ENCODE results near the gene PKD2. TPM values are rescaled to one million over a fixed set of nuclear protein-coding genes. Genes with fewer than 3 reads are reported as not detected.

PKD2 gene
- total RNA-seq, 1 donor from 2014 or later = 40.4 TPM

- peaks cover 36% of the 10 kb centered on the region for H3K36me3 ChIP-seq
- no peaks in the 10 kb centered on the region for H4K20me1 ChIP-seq (ENCODE audit: low read depth)
- no peak overlapping the region for H3K4me3 ChIP-seq
- TF ChIP-seq EZH2phosphoT487 (IDR thresholded peaks at IDR 0.05) = no peak
- no peak for TF ChIP-seq CTCF (IDR thresholded peaks at IDR 0.05)
- no peak for TF ChIP-seq EZH2 (IDR thresholded peaks at IDR 0.05)
- H3K27ac Mint-ChIP-seq = no peak overlapping the region
- H3K27ac ChIP-seq = no peak overlapping the region
- no peaks in the 10 kb centered on the region for H3K4me1 ChIP-seq
- H3K4me1 Mint-ChIP-seq = no peaks in the 10 kb centered on the region
- no peak overlapping the region for H3K4me2 ChIP-seq
- H3K9me3 Mint-ChIP-seq = no peaks in the 10 kb centered on the region
- no peaks in the 10 kb centered on the region for H3K79me2 ChIP-seq (ENCODE audit: low read depth)
- H3K4me3 Mint-ChIP-seq = no peak overlapping the region
- H3F3A ChIP-seq (ENCODE audit: low read depth) = no peaks in the 10 kb centered on the region
- no peak overlapping the region for H3K9ac ChIP-seq
- peaks cover 33% of the 10 kb centered on the region for H3K36me3 Mint-ChIP-seq
- no peak for DNase-seq (ENCODE audit: low spot score)
- H3K27me3 ChIP-seq = no peaks in the 10 kb centered on the region
- no peaks in the 10 kb centered on the region for H3K9me3 ChIP-seq (ENCODE audit: low read depth)
- no peaks in the 10 kb centered on the region for H3K27me3 Mint-ChIP-seq (ENCODE audit: insufficient read depth, low read depth)
- no peak overlapping the region for H2AFZ ChIP-seq (replicated peaks)
These were observed 53.0 kb downstream of the PKD2 start for GRCh38 chr4:88060431-88060830.

- Mint-ChIP-seq H3K4me1 (no peaks in the 10 kb centered on the region), H3K27ac (no peak overlapping the region), H3K4me3 (no peak overlapping the region), H3K27me3 (ENCODE audit: insufficient read depth, low read depth) (no peaks in the 10 kb centered on the region), H3K36me3 (peaks cover 38% of the 10 kb centered on the region), H3K9me3 (no peaks in the 10 kb centered on the region)
- no peaks in the 10 kb centered on the region for H3K4me1 ChIP-seq
- H3K4me3 ChIP-seq = no peak overlapping the region
- H3K27ac ChIP-seq = no peak overlapping the region
- H3K36me3 ChIP-seq = peaks cover 35% of the 10 kb centered on the region
- no peak for DNase-seq (ENCODE audit: low spot score)
- no peaks in the 10 kb centered on the region for H4K20me1 ChIP-seq (ENCODE audit: low read depth)
- no peak overlapping the region for H3K4me2 ChIP-seq
- TF ChIP-seq EZH2phosphoT487 (IDR thresholded peaks at IDR 0.05) = no peak
- TF ChIP-seq CTCF (IDR thresholded peaks at IDR 0.05) = no peak
- TF ChIP-seq EZH2 (IDR thresholded peaks at IDR 0.05) = no peak
- H3K9me3 ChIP-seq (ENCODE audit: low read depth) = no peaks in the 10 kb centered on the region
- no peaks in the 10 kb centered on the region for H3F3A ChIP-seq (ENCODE audit: low read depth)
- H3K9ac ChIP-seq = no peak overlapping the region
- H2AFZ ChIP-seq (replicated peaks) = no peak overlapping the region
- no peaks in the 10 kb centered on the region for H3K27me3 ChIP-seq
- no peaks in the 10 kb centered on the region for H3K79me2 ChIP-seq (ENCODE audit: low read depth)
These were observed 54.9 kb downstream of the PKD2 start for GRCh38 chr4:88062311-88062710.

GRCh38 chr4:88062843-88063242, 55.4 kb downstream of the PKD2 start:
- H3K9me3 Mint-ChIP-seq = peaks cover 3% of the 10 kb centered on the region
- Histone ChIP-seq H3K79me2 (ENCODE audit: low read depth) (no peaks in the 10 kb centered on the region), H3K27ac (no peak overlapping the region), H3K4me3 (no peak overlapping the region), H3K4me2 (no peak overlapping the region), H3K9me3 (ENCODE audit: low read depth) (no peaks in the 10 kb centered on the region), H3K27me3 (no peaks in the 10 kb centered on the region), H3K9ac (no peak overlapping the region), H4K20me1 (ENCODE audit: low read depth) (no peaks in the 10 kb centered on the region), H3K36me3 (peaks cover 37% of the 10 kb centered on the region), H3F3A (ENCODE audit: low read depth) (no peaks in the 10 kb centered on the region), H3K4me1 (no peaks in the 10 kb centered on the region), H2AFZ (replicated peaks) (no peak overlapping the region)
- no peak overlapping the region for H3K27ac Mint-ChIP-seq
- TF ChIP-seq CTCF (IDR thresholded peaks at IDR 0.05) = no peak
- TF ChIP-seq EZH2phosphoT487 (IDR thresholded peaks at IDR 0.05) = no peak
- H3K36me3 Mint-ChIP-seq = peaks cover 43% of the 10 kb centered on the region
- H3K27me3 Mint-ChIP-seq (ENCODE audit: insufficient read depth, low read depth) = no peaks in the 10 kb centered on the region
- DNase-seq (ENCODE audit: low spot score) = no peak
- H3K4me3 Mint-ChIP-seq = no peak overlapping the region
- H3K4me1 Mint-ChIP-seq = no peaks in the 10 kb centered on the region

Measured in neural progenitor cell (in vitro differentiated cells).